Activated CD4-positive, alpha-beta memory T cell treated with anti-CD3 and anti-CD28 coated beads, Interleukin-2, amount 10 ng/mL, durations not matched to agents 7 days and 5 days (primary cell): ENCODE measurements around the gene FAM210A. TPM values are rescaled to one million over a fixed set of nuclear protein-coding genes. Genes with fewer than 3 reads are reported as not detected.

Experiments
- CTCF ChIA-PET: fragments of 350-600 bp; sonication (Branson Sonifier 250); formaldehyde crosslinking; loops from one replicate; lab custom pipeline; 2021; ENCODE audit warnings: antibody characterized with exemption, inconsistent platforms; lab: Charles Lee
- POLR2A ChIA-PET: fragments of 350-600 bp; sonication (Branson Sonifier 250); formaldehyde crosslinking; loops from one replicate; lab custom pipeline; 2021; ENCODE audit warnings: antibody characterized with exemption; lab: Charles Lee
- DNase-seq: peaks from one replicate; pipeline ENCODE4 v3.0.0-alpha.2; 2020
- H3K27ac Mint-ChIP-seq: one replicate; pipeline ENCODE4 v1.8.0; 2021; ENCODE audit warnings: mild to moderate bottlenecking, mixed read lengths
- H3K27me3 Mint-ChIP-seq: one replicate; pipeline ENCODE4 v1.8.0; 2021; ENCODE audit warnings: mixed read lengths
- H3K36me3 Mint-ChIP-seq: one replicate; pipeline ENCODE4 v1.8.0; 2021; ENCODE audit warnings: low read depth, mixed read lengths
- H3K4me1 Mint-ChIP-seq: one replicate; pipeline ENCODE4 v1.8.0; 2021; ENCODE audit warnings: mixed read lengths
- H3K4me3 Mint-ChIP-seq: one replicate; pipeline ENCODE4 v1.8.0; 2021; ENCODE audit warnings: mild to moderate bottlenecking, mixed read lengths
- H3K9me3 Mint-ChIP-seq: one replicate; pipeline ENCODE4 v1.8.0; 2021; ENCODE audit warnings: mixed read lengths
- total RNA-seq, 2 experiments: library from RNA; stranded (reverse); gene quantifications; one replicate each; pipeline ENCODE4 v1.2.3, GENCODE V29; 2021

Gene FAM210A
- total RNA-seq, 2 experiments from 2014 or later, result 22.2 to 22.4 TPM

- no peaks in the 10 kb centered on the region for H3K9me3 Mint-ChIP-seq
- POLR2A ChIA-PET, result no interaction called here
- no peak overlapping the region for H3K27ac Mint-ChIP-seq
- no peak overlapping the region for H3K4me3 Mint-ChIP-seq
- H3K4me1 Mint-ChIP-seq, result no peaks in the 10 kb centered on the region
- H3K27me3 Mint-ChIP-seq, result no peaks in the 10 kb centered on the region
- no peaks in the 10 kb centered on the region for H3K36me3 Mint-ChIP-seq
- CTCF ChIA-PET, result no interaction called here
- DNase-seq, result no peak
Observed at GRCh38 chr18:13653746-13654433, 72.5 kb downstream of the FAM210A start.

- CTCF ChIA-PET, result no interaction called here
- no peak overlapping the region for H3K27ac Mint-ChIP-seq
Observed at GRCh38 chr18:13649397-13650390, 76.7 kb downstream of the FAM210A start.

GRCh38 chr18:13647761-13648160 lies 78.6 kb downstream of the FAM210A start:
- Mint-ChIP-seq H3K4me1 (no peaks in the 10 kb centered on the region), H3K27ac (no peak overlapping the region), H3K4me3 (no peak overlapping the region), H3K9me3 (no peaks in the 10 kb centered on the region), H3K36me3 (peaks cover 7% of the 10 kb centered on the region), H3K27me3 (no peaks in the 10 kb centered on the region)
- DNase-seq, result no peak
- ChIA-PET POLR2A (no interaction called here), CTCF (interaction anchor here (0.5 kb wide), 1 partner anchor 110 kb away, joined by 3 read pairs; no protein-coding TSS in a partner anchor)

More at GRCh38 chr18:13649397-13650390, 76.7 kb downstream of the FAM210A start:
- H3K36me3 Mint-ChIP-seq, result peaks cover 6% of the 10 kb centered on the region
- H3K27me3 Mint-ChIP-seq, result no peaks in the 10 kb centered on the region
- no peaks in the 10 kb centered on the region for H3K9me3 Mint-ChIP-seq
- DNase-seq, result no peak
- no peaks in the 10 kb centered on the region for H3K4me1 Mint-ChIP-seq
- POLR2A ChIA-PET, result no interaction called here
- no peak overlapping the region for H3K4me3 Mint-ChIP-seq

- Mint-ChIP-seq H3K4me3 (no peak overlapping the region), H3K9me3 (no peaks in the 10 kb centered on the region), H3K4me1 (no peaks in the 10 kb centered on the region), H3K27me3 (no peaks in the 10 kb centered on the region), H3K27ac (no peak overlapping the region), H3K36me3 (peaks cover 7% of the 10 kb centered on the region)
- ChIA-PET POLR2A (no interaction called here), CTCF (interaction anchor here (0.7 kb wide), 1 partner anchor 91 kb away, joined by 3 read pairs; no protein-coding TSS in a partner anchor)
- no peak for DNase-seq
Observed at GRCh38 chr18:13646633-13647032, 79.7 kb downstream of the FAM210A start.

GRCh38 chr18:13645093-13645492 lies 81.3 kb downstream of the FAM210A start:
- H3K4me1 Mint-ChIP-seq, result no peaks in the 10 kb centered on the region
- no peak for DNase-seq
- H3K4me3 Mint-ChIP-seq, result no peak overlapping the region
- ChIA-PET CTCF (no interaction called here), POLR2A (no interaction called here)
- H3K36me3 Mint-ChIP-seq, result peaks cover 13% of the 10 kb centered on the region
- no peak overlapping the region for H3K27ac Mint-ChIP-seq
- H3K9me3 Mint-ChIP-seq, result no peaks in the 10 kb centered on the region
- H3K27me3 Mint-ChIP-seq, result no peaks in the 10 kb centered on the region

GRCh38 chr18:13643261-13643751 lies 83.1 kb downstream of the FAM210A start:
- ChIA-PET POLR2A (no interaction called here), CTCF (no interaction called here)
- Mint-ChIP-seq H3K27me3 (no peaks in the 10 kb centered on the region), H3K4me1 (no peaks in the 10 kb centered on the region), H3K27ac (no peak overlapping the region), H3K36me3 (peaks cover 13% of the 10 kb centered on the region), H3K4me3 (no peak overlapping the region), H3K9me3 (no peaks in the 10 kb centered on the region)
- no peak for DNase-seq

GRCh38 chr18:13642440-13642827 lies 83.9 kb downstream of the FAM210A start:
- DNase-seq, result no peak
- Mint-ChIP-seq H3K9me3 (no peaks in the 10 kb centered on the region), H3K4me3 (no peak overlapping the region), H3K36me3 (peaks cover 13% of the 10 kb centered on the region), H3K27ac (no peak overlapping the region), H3K27me3 (no peaks in the 10 kb centered on the region), H3K4me1 (no peaks in the 10 kb centered on the region)
- CTCF ChIA-PET, result no interaction called here
- POLR2A ChIA-PET, result no interaction called here

GRCh38 chr18:13641551-13642439 lies 84.6 kb downstream of the FAM210A start:
- DNase-seq, result no peak
- Mint-ChIP-seq H3K9me3 (no peaks in the 10 kb centered on the region), H3K4me1 (no peaks in the 10 kb centered on the region), H3K36me3 (peaks cover 13% of the 10 kb centered on the region), H3K27me3 (no peaks in the 10 kb centered on the region), H3K27ac (no peak overlapping the region), H3K4me3 (no peak overlapping the region)
- ChIA-PET CTCF (no interaction called here), POLR2A (no interaction called here)

GRCh38 chr18:13640266-13640860 lies 86.0 kb downstream of the FAM210A start:
- no peaks in the 10 kb centered on the region for H3K9me3 Mint-ChIP-seq
- no peak overlapping the region for H3K4me3 Mint-ChIP-seq
- no peaks in the 10 kb centered on the region for H3K4me1 Mint-ChIP-seq
- DNase-seq, result no peak
- POLR2A ChIA-PET, result no interaction called here
- CTCF ChIA-PET, result no interaction called here
- H3K27ac Mint-ChIP-seq, result no peak overlapping the region
- H3K36me3 Mint-ChIP-seq, result peaks cover 13% of the 10 kb centered on the region
- H3K27me3 Mint-ChIP-seq, result no peaks in the 10 kb centered on the region

- no peaks in the 10 kb centered on the region for H3K27me3 Mint-ChIP-seq
- H3K9me3 Mint-ChIP-seq, result no peaks in the 10 kb centered on the region
- H3K4me1 Mint-ChIP-seq, result no peaks in the 10 kb centered on the region
- peaks cover 6% of the 10 kb centered on the region for H3K36me3 Mint-ChIP-seq
- POLR2A ChIA-PET, result no interaction called here
- no peak overlapping the region for H3K4me3 Mint-ChIP-seq
- H3K27ac Mint-ChIP-seq, result no peak overlapping the region
- DNase-seq, result no peak
- CTCF ChIA-PET, result interaction anchor here (0.9 kb wide), 1 partner anchor 81 kb away, joined by 3 read pairs; no protein-coding TSS in a partner anchor
Observed at GRCh38 chr18:13638719-13639595, 87.4 kb downstream of the FAM210A start.

GRCh38 chr18:13635046-13635445 lies 91.3 kb downstream of the FAM210A start:
- no peaks in the 10 kb centered on the region for H3K9me3 Mint-ChIP-seq
- H3K27ac Mint-ChIP-seq, result no peak overlapping the region
- no peak overlapping the region for H3K4me3 Mint-ChIP-seq
- no peaks in the 10 kb centered on the region for H3K36me3 Mint-ChIP-seq
- CTCF ChIA-PET, result no interaction called here
- peaks cover 3% of the 10 kb centered on the region for H3K4me1 Mint-ChIP-seq
- no peaks in the 10 kb centered on the region for H3K27me3 Mint-ChIP-seq
- POLR2A ChIA-PET, result no interaction called here
- no peak for DNase-seq
